CD14-positive monocyte (primary cell): Measurements from ENCODE around the gene TCF4. TPM values are rescaled to one million over a fixed set of nuclear protein-coding genes. Genes with fewer than 3 reads are reported as not detected.

Experiments
- DNase-seq, 3 donors: peaks; one replicate each; pipeline ENCODE4 v3.0.0-alpha.2; 2011 to 2022
- H2AFZ ChIP-seq: 2 replicates; pipeline ENCODE4 v1.6.0; 2012; ENCODE audit warnings: mild to moderate bottlenecking, low read depth, low read length, inconsistent platforms; ENCODE audit not compliant: insufficient read depth, poor library complexity, severe bottlenecking
- H3K27ac ChIP-seq, 2 donors: 1 replicate in 1 of 2; 2 replicates in 1 of 2; pipeline ENCODE4 v1.5.1; 2012 to 2013; ENCODE audit warnings: low read length in 2 of 2, control low read depth in 1 of 2, inconsistent platforms in 1 of 2, low read depth in 1 of 2, mild to moderate bottlenecking in 1 of 2
- H3K27me3 ChIP-seq, 2 donors: one replicate each; pipeline versions ENCODE4 v1.6.0 to v1.6.1; 2011 to 2013; ENCODE audit warnings: low read length in 2 of 2; ENCODE audit not compliant: control insufficient read depth in 2 of 2, insufficient read depth in 2 of 2
- H3K36me3 ChIP-seq, 2 donors: replicated peaks in 1 of 2; 1 replicate in 1 of 2; 2 replicates in 1 of 2; pipeline versions ENCODE4 v1.5.1 to v1.6.1; 2012 to 2013; ENCODE audit warnings: low read length in 2 of 2, control low read depth in 1 of 2, inconsistent platforms in 1 of 2, mild to moderate bottlenecking in 1 of 2; ENCODE audit not compliant: insufficient read depth in 2 of 2, control insufficient read depth in 1 of 2
- H3K4me1 ChIP-seq, 2 donors: 1 replicate in 1 of 2; 2 replicates in 1 of 2; pipeline versions ENCODE4 v1.5.1 to v1.6.1; 2012 to 2013; ENCODE audit warnings: low read length in 2 of 2, control low read depth in 1 of 2, inconsistent platforms in 1 of 2, mild to moderate bottlenecking in 1 of 2, moderate library complexity in 1 of 2; ENCODE audit not compliant: insufficient read depth in 2 of 2, control insufficient read depth in 1 of 2
- H3K4me2 ChIP-seq: replicated peaks from 2 replicates; pipeline ENCODE3; 2012; ENCODE audit warnings: low read length, moderate library complexity, mild to moderate bottlenecking; ENCODE audit not compliant: poor library complexity, severe bottlenecking; ENCODE audit errors: extremely low read depth
- H3K4me3 ChIP-seq, 3 experiments: fragments of 200-600 bp in 1 of 3; sonication (generic) in 1 of 3; replicated peaks in 1 of 3; 1 replicate in 2 of 3; 2 replicates in 1 of 3; pipeline ENCODE4 v1.5.1; 2011 to 2013; ENCODE audit warnings: low read length in 3 of 3, mild to moderate bottlenecking in 3 of 3, control low read depth in 2 of 3, low read depth in 2 of 3, inconsistent platforms in 1 of 3, moderate library complexity in 1 of 3
- H3K79me2 ChIP-seq: 2 replicates; pipeline ENCODE4 v1.6.0; 2012; ENCODE audit warnings: mild to moderate bottlenecking, control low read depth, inconsistent platforms, low read length, moderate library complexity; ENCODE audit not compliant: insufficient read depth
- H3K9ac ChIP-seq: 2 replicates; pipeline ENCODE4 v1.6.0; 2017; ENCODE audit warnings: low read length, mild to moderate bottlenecking; ENCODE audit not compliant: insufficient read depth, poor library complexity, severe bottlenecking
- H3K9me3 ChIP-seq, 2 donors: replicated peaks in 1 of 2; 1 replicate in 1 of 2; 2 replicates in 1 of 2; pipeline versions ENCODE4 v1.5.1 to v1.6.1; 2012 to 2013; ENCODE audit warnings: low read length in 2 of 2, control low read depth in 1 of 2; ENCODE audit not compliant: control insufficient read depth in 1 of 2, insufficient read depth in 1 of 2
- H4K20me1 ChIP-seq: 2 replicates; pipeline ENCODE4 v1.6.0; 2012; ENCODE audit warnings: mild to moderate bottlenecking, low read length, control low read depth, moderate library complexity; ENCODE audit not compliant: insufficient read depth
- H3K27ac Mint-ChIP-seq, 7 donors: one replicate each; pipeline ENCODE4 v1.8.0; 2020; ENCODE audit warnings: mild to moderate bottlenecking in 7 of 7, mixed read lengths in 7 of 7, moderate library complexity in 6 of 7, inconsistent platforms in 2 of 7
- H3K27me3 Mint-ChIP-seq, 3 donors: one replicate each; pipeline ENCODE4 v1.8.0; 2021 to 2022; ENCODE audit warnings: low read depth in 3 of 3, mild to moderate bottlenecking in 3 of 3, mixed read lengths in 3 of 3, moderate library complexity in 3 of 3, inconsistent platforms in 1 of 3
- H3K36me3 Mint-ChIP-seq, 2 donors: one replicate each; pipeline ENCODE4 v1.8.0; 2020; ENCODE audit warnings: mixed read lengths in 2 of 2, inconsistent platforms in 1 of 2, mild to moderate bottlenecking in 1 of 2
- H3K4me1 Mint-ChIP-seq: one replicate; pipeline ENCODE4 v1.8.0; 2020; ENCODE audit warnings: mild to moderate bottlenecking, mixed read lengths
- H3K4me3 Mint-ChIP-seq, 2 donors: one replicate each; pipeline ENCODE4 v1.8.0; 2020; ENCODE audit warnings: mild to moderate bottlenecking in 2 of 2, mixed read lengths in 2 of 2, moderate library complexity in 1 of 2
- H3K9me3 Mint-ChIP-seq, 7 donors: one replicate each; pipeline ENCODE4 v1.8.0; 2020 to 2022; ENCODE audit warnings: mixed read lengths in 7 of 7, mild to moderate bottlenecking in 6 of 7, moderate library complexity in 6 of 7, inconsistent platforms in 2 of 7
- CTCF ChIP-seq: fragments of 200-600 bp; IDR thresholded peaks from one replicate; pipeline ENCODE4 v1.8.0; 2022; ENCODE audit warnings: antibody characterized with exemption, mild to moderate bottlenecking
- WGBS: methylation state at CpG from one replicate; pipeline ENCODE4 v1.1.5; 2013; ENCODE audit warnings: missing lambda C conversion rate; ENCODE audit not compliant: insufficient coverage; 5-methylcytosine and 5-hydroxymethylcytosine counted together
- intact Hi-C, 2 donors: fragments of 100-400 bp; cut with micrococcal nuclease; formaldehyde crosslinking; loops; one replicate each; pipeline versions ENCODE4 v1.15.0 to v1.15.1; 2023
- polyA plus RNA-seq, 3 donors: library from polyadenylated mRNA; depleted of rRNA in 1 of 3; unstranded in 2 of 3; stranded (reverse) in 1 of 3; fragments of 300-500 nt in 2 of 3; fragments of >200 nt in 1 of 3; fragmentation: Illumina TruSeq in 2 of 3; gene quantifications; 1 replicate in 2 of 3; 2 replicates in 1 of 3; pipeline ENCODE4 v1.2.3, GENCODE V29; 2012 to 2021

The TCF4 gene
- polyA plus RNA-seq, 3 donors, result 5.9 to 12.9 (median 10.7) TPM

- Mint-ChIP-seq H3K9me3 (peaks cover 0 to 9% (median 6%) of the 10 kb centered on the region in 7 donors), H3K4me3 (no peak overlapping the region), H3K36me3 (peaks cover 0 to 3% of the 10 kb centered on the region in 2 donors), H3K27ac (no peak overlapping the region), H3K27me3 (no peaks in the 10 kb centered on the region), H3K4me1 (peaks cover 9% of the 10 kb centered on the region)
- TF ChIP-seq CTCF, result no peak
- Histone ChIP-seq H2AFZ (no peak overlapping the region), H3K79me2 (no peaks in the 10 kb centered on the region), H3K27me3 (no peaks in the 10 kb centered on the region), H3K4me2 (no peak overlapping the region), H4K20me1 (no peaks in the 10 kb centered on the region), H3K9ac (no peak overlapping the region), H3K4me3 (no peak overlapping the region), H3K27ac (no peak overlapping the region), H3K4me1 (no peaks in the 10 kb centered on the region), H3K9me3 (peaks cover 0 to 8% of the 10 kb centered on the region in 2 donors), H3K36me3 (no peaks in the 10 kb centered on the region)
- WGBS, result no CpG with 5 or more reads among the region's 1 CpG
- intact Hi-C loops, result no loop called here
- DNase-seq, result no peak
Observed at GRCh38 chr18:55374741-55375140, 213.3 kb downstream of the TCF4 start.

- no peak for DNase-seq
- no peak overlapping the region for H2AFZ ChIP-seq
- no peaks in the 10 kb centered on the region for H4K20me1 ChIP-seq
- intact Hi-C loops, result no loop called here
- H3K79me2 ChIP-seq, result no peaks in the 10 kb centered on the region
- H3K4me3 Mint-ChIP-seq, result no peak overlapping the region
- no peaks in the 10 kb centered on the region for H3K36me3 ChIP-seq
- no peak overlapping the region for H3K9ac ChIP-seq
- WGBS, result no CpG with 5 or more reads among the region's 2 CpGs
- H3K4me1 ChIP-seq, result no peaks in the 10 kb centered on the region
- no peaks in the 10 kb centered on the region for H3K27me3 ChIP-seq
- peaks cover 9% of the 10 kb centered on the region for H3K4me1 Mint-ChIP-seq
- H3K4me3 ChIP-seq, result no peak overlapping the region
- H3K9me3 Mint-ChIP-seq, result peaks cover 0 to 9% (median 6%) of the 10 kb centered on the region in 7 donors
- TF ChIP-seq CTCF, result no peak
- peaks cover 0 to 8% of the 10 kb centered on the region in 2 donors for H3K9me3 ChIP-seq
- H3K27me3 Mint-ChIP-seq, result no peaks in the 10 kb centered on the region
- no peak overlapping the region for H3K27ac ChIP-seq
- no peak overlapping the region for H3K4me2 ChIP-seq
- H3K36me3 Mint-ChIP-seq, result peaks cover 0 to 3% of the 10 kb centered on the region in 2 donors
- no peak overlapping the region for H3K27ac Mint-ChIP-seq
Observed at GRCh38 chr18:55372209-55372608, 215.8 kb downstream of the TCF4 start.
